Astrocyte (in vitro differentiated cells and primary cell): ENCODE measurements around the gene MED13L. TPM values are rescaled to one million over a fixed set of nuclear protein-coding genes. Genes with fewer than 3 reads are reported as not detected.
"Not testable (repeated sequence)": the region's sequence is repeated elsewhere in the genome, so short reads cannot be mapped to it uniquely, and the experiment has no call there.

Experiments used
- DNase-seq: peaks from one replicate; pipeline ENCODE4 v3.0.0-alpha.2; 2010; ENCODE audit warnings: low read depth
- FAIRE-seq: peaks from 2 replicates; lab custom pipeline; 2011; peaks lifted over from hg19 to GRCh38; lab: Jason Lieb, UNC
- H2AFZ ChIP-seq: 2 replicates; pipeline ENCODE4 v1.6.0; 2012; ENCODE audit warnings: low read depth, low read length, inconsistent platforms
- H3K27ac ChIP-seq: 2 replicates; pipeline ENCODE4 v1.5.1; 2011; ENCODE audit warnings: low read depth, low read length, inconsistent platforms
- H3K27me3 ChIP-seq: 2 replicates; pipeline ENCODE4 v1.6.0; 2011; ENCODE audit warnings: low read length, inconsistent platforms; ENCODE audit not compliant: insufficient read depth
- H3K36me3 ChIP-seq: 2 replicates; pipeline ENCODE4 v1.5.1; 2011; ENCODE audit warnings: low read length, inconsistent platforms; ENCODE audit not compliant: insufficient read depth
- H3K4me1 ChIP-seq: 2 replicates; pipeline ENCODE4 v1.5.1; 2011; ENCODE audit warnings: low read length, inconsistent platforms; ENCODE audit not compliant: insufficient read depth
- H3K4me2 ChIP-seq: 2 replicates; pipeline ENCODE4 v1.6.0; 2012; ENCODE audit warnings: low read length, inconsistent platforms
- H3K4me3 ChIP-seq: 2 replicates; pipeline ENCODE4 v1.5.1; 2011; ENCODE audit warnings: low read depth, mild to moderate bottlenecking, low read length, inconsistent platforms; ENCODE audit not compliant: insufficient read depth
- H3K79me2 ChIP-seq: 2 replicates; pipeline ENCODE4 v1.6.0; 2012; ENCODE audit warnings: mild to moderate bottlenecking, low read length, inconsistent platforms; ENCODE audit not compliant: insufficient read depth
- H3K9ac ChIP-seq: 2 replicates; pipeline ENCODE4 v1.6.0; 2012; ENCODE audit warnings: mild to moderate bottlenecking, low read length, inconsistent platforms
- H3K9me3 ChIP-seq: 2 replicates; pipeline ENCODE4 v1.5.1; 2012; ENCODE audit warnings: low read depth, mild to moderate bottlenecking, low read length, inconsistent platforms; ENCODE audit not compliant: insufficient read depth
- H4K20me1 ChIP-seq: 2 replicates; pipeline ENCODE4 v1.6.0; 2012; ENCODE audit warnings: low read length, inconsistent platforms; ENCODE audit not compliant: insufficient read depth
- H3K27ac Mint-ChIP-seq: one replicate; pipeline ENCODE4 v1.8.0; 2021; ENCODE audit warnings: mild to moderate bottlenecking, mixed read lengths; ENCODE audit not compliant: unreplicated experiment
- H3K27me3 Mint-ChIP-seq: one replicate; pipeline ENCODE4 v1.8.0; 2021; ENCODE audit warnings: low read depth, mixed read lengths; ENCODE audit not compliant: unreplicated experiment
- H3K36me3 Mint-ChIP-seq: one replicate; pipeline ENCODE4 v1.8.0; 2021; ENCODE audit warnings: low read depth, mixed read lengths; ENCODE audit not compliant: unreplicated experiment
- H3K4me1 Mint-ChIP-seq: one replicate; pipeline ENCODE4 v1.8.0; 2021; ENCODE audit warnings: low read depth, mixed read lengths; ENCODE audit not compliant: unreplicated experiment
- H3K4me3 Mint-ChIP-seq: one replicate; pipeline ENCODE4 v1.8.0; 2021; ENCODE audit warnings: mild to moderate bottlenecking, moderate library complexity, mixed read lengths; ENCODE audit not compliant: unreplicated experiment
- H3K9me3 Mint-ChIP-seq: one replicate; pipeline ENCODE4 v1.8.0; 2021; ENCODE audit warnings: mild to moderate bottlenecking, mixed read lengths; ENCODE audit not compliant: unreplicated experiment
- EZH2 ChIP-seq: IDR thresholded peaks from 2 replicates; pipeline ENCODE4 v1.6.1; 2012; ENCODE audit warnings: mild to moderate bottlenecking, low read length, inconsistent platforms; ENCODE audit not compliant: insufficient read depth
- total RNA-seq: library from RNA; stranded (reverse); gene quantifications from 2 replicates; pipeline ENCODE4 v1.2.1, GENCODE V29; 2021
- TF ChIP-seq, protein P1 (sequence below): IDR thresholded peaks from 2 replicates; pipeline ENCODE4 v1.5.1; 2011; ENCODE audit warnings: low read depth, mild to moderate bottlenecking, inconsistent platforms, low read length, moderate library complexity; ENCODE audit not compliant: insufficient read depth

MED13L gene
- total RNA-seq, 1 donor from 2014 or later, result 153 TPM

DNA sequence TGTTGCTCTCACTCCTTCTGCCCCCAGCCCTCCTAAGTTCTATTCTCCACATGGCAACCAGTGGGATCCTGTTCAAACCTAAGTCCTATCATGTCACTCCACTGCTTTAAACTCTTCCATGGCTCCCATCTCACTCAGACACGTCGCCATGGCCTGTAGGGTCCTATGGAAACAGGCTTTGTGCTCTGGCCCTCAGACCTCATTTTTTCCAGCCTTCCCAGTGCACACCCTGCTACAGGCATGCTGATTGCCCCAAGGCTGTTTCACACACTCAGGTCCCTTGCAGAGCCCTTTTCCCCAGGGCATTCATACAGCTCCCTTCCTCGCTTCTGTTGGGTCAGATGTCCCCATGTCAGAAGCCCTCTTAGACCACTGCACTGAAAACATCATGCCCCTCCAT is 11.2 kb upstream of the MED13L start:
- Mint-ChIP-seq H3K4me1 (no peaks in the 10 kb centered on the region), H3K36me3 (no peaks in the 10 kb centered on the region), H3K27ac (no peak overlapping the region), H3K4me3 (no peak overlapping the region), H3K9me3 (no peaks in the 10 kb centered on the region), H3K27me3 (no peaks in the 10 kb centered on the region)
- Histone ChIP-seq H3K36me3 (no peaks in the 10 kb centered on the region), H3K4me1 (no peaks in the 10 kb centered on the region), H3K9me3 (no peaks in the 10 kb centered on the region), H2AFZ (no peak overlapping the region), H3K27ac (no peak overlapping the region), H3K79me2 (no peaks in the 10 kb centered on the region), H3K27me3 (no peaks in the 10 kb centered on the region), H3K4me2 (no peak overlapping the region), H3K9ac (no peak overlapping the region), H4K20me1 (no peaks in the 10 kb centered on the region), H3K4me3 (no peak overlapping the region)
- FAIRE-seq, result no peak
- TF ChIP-seq, protein P1, sequence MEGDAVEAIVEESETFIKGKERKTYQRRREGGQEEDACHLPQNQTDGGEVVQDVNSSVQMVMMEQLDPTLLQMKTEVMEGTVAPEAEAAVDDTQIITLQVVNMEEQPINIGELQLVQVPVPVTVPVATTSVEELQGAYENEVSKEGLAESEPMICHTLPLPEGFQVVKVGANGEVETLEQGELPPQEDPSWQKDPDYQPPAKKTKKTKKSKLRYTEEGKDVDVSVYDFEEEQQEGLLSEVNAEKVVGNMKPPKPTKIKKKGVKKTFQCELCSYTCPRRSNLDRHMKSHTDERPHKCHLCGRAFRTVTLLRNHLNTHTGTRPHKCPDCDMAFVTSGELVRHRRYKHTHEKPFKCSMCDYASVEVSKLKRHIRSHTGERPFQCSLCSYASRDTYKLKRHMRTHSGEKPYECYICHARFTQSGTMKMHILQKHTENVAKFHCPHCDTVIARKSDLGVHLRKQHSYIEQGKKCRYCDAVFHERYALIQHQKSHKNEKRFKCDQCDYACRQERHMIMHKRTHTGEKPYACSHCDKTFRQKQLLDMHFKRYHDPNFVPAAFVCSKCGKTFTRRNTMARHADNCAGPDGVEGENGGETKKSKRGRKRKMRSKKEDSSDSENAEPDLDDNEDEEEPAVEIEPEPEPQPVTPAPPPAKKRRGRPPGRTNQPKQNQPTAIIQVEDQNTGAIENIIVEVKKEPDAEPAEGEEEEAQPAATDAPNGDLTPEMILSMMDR, result no peak
- TF ChIP-seq EZH2, result no peak
- DNase-seq, result no peak

DNA sequence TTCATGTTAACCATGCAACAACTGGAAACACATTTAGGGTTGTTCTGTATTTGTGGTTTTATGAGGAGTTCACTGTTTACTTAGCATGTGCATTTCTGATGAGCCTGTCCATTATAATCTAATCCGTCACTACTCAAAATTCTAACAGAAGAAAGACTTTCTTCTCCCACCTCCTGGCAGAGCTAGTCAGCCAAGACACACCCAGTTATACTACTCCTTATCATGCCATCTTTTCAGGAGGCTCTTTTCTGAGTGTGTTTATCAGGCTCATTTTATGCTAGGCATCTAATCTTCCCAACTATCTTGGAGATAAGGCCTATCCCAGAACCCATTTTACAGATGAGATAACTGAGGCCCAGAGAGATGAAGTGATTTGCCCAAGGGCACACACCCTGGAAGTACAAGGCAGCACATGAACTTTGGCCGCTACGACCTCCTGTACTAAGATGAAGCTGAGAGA is 10.4 kb upstream of the MED13L start:
- H3K9me3 ChIP-seq, result no peaks in the 10 kb centered on the region
- no peak for FAIRE-seq
- no peaks in the 10 kb centered on the region for H3K79me2 ChIP-seq

DNA sequence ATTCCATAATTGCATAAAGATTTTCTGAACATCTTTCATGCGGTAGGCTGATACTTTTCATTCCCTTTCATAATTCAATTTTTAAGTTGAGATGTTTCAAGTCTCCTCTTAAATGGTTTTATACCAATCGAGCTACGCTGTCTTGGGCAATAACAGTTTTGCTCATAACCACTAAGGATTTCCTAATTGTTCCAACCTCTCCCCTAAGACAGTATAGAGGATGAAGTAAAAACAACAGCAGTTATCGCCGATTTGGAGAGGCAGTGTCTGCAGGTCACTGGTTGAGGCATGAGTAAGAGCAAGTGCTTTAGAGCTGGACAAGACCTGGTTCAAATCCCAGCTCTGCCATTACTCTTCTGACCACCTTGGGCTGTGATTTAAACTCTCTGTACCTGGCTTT is 6.9 kb upstream of the MED13L start:
- TF ChIP-seq EZH2, result no peak
- TF ChIP-seq, protein P1, result no peak
- Histone ChIP-seq H3K9me3 (no peaks in the 10 kb centered on the region), H3K27me3 (no peaks in the 10 kb centered on the region), H4K20me1 (no peaks in the 10 kb centered on the region), H3K79me2 (no peaks in the 10 kb centered on the region), H3K36me3 (no peaks in the 10 kb centered on the region), H2AFZ (no peak overlapping the region), H3K9ac (no peak overlapping the region), H3K27ac (no peak overlapping the region), H3K4me1 (peaks cover 3% of the 10 kb centered on the region), H3K4me2 (no peak overlapping the region), H3K4me3 (no peak overlapping the region)
- no peak overlapping the region for H3K27ac Mint-ChIP-seq
- FAIRE-seq (no peak), DNase-seq (no peak)
- H3K9me3 Mint-ChIP-seq, result no peaks in the 10 kb centered on the region
- no peaks in the 10 kb centered on the region for H3K36me3 Mint-ChIP-seq
- H3K27me3 Mint-ChIP-seq, result no peaks in the 10 kb centered on the region
- peaks cover 4% of the 10 kb centered on the region for H3K4me1 Mint-ChIP-seq
- no peak overlapping the region for H3K4me3 Mint-ChIP-seq

More for the DNA sequence above, 10.4 kb upstream of the MED13L start:
- Mint-ChIP-seq H3K36me3 (no peaks in the 10 kb centered on the region), H3K4me3 (no peak overlapping the region), H3K27me3 (no peaks in the 10 kb centered on the region), H3K4me1 (no peaks in the 10 kb centered on the region), H3K27ac (no peak overlapping the region), H3K9me3 (no peaks in the 10 kb centered on the region)
- H4K20me1 ChIP-seq, result no peaks in the 10 kb centered on the region
- no peak overlapping the region for H2AFZ ChIP-seq
- no peaks in the 10 kb centered on the region for H3K27me3 ChIP-seq
- H3K27ac ChIP-seq, result no peak overlapping the region
- no peak for TF ChIP-seq EZH2
- H3K36me3 ChIP-seq, result no peaks in the 10 kb centered on the region
- no peak for DNase-seq
- H3K9ac ChIP-seq, result no peak overlapping the region
- H3K4me1 ChIP-seq, result no peaks in the 10 kb centered on the region
- H3K4me3 ChIP-seq, result no peak overlapping the region
- H3K4me2 ChIP-seq, result no peak overlapping the region

DNA sequence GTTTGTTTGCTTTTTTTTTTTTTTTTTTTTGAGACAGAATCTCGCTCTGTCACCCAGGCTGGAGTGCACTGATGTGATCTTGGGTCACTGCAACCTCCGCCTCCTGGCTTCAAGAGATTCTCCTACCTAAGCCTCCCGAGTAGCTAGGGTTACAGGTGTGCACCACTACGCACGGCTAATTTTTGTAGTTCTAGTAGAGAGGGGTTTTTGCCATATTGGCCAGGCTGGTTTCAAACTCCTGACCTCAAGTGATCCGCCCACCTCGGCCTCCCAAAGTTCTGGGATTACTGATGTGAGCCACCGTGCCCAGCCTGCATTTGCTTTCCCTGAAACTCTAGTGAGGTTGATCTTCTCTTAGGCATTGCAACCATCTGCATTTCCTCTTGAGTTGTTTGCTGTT is 6.4 kb upstream of the MED13L start:
- H3K9me3 Mint-ChIP-seq, H3K9me3 ChIP-seq, H3K36me3 ChIP-seq, H3K27ac Mint-ChIP-seq, H3K4me1 Mint-ChIP-seq, H3K4me1 ChIP-seq, H3K79me2 ChIP-seq, H3K36me3 Mint-ChIP-seq, H3K4me2 ChIP-seq, H3K27ac ChIP-seq, H3K9ac ChIP-seq, DNase-seq, FAIRE-seq, H3K4me3 Mint-ChIP-seq, H4K20me1 ChIP-seq, H3K4me3 ChIP-seq, H2AFZ ChIP-seq, H3K27me3 ChIP-seq, H3K27me3 Mint-ChIP-seq: not testable (repeated sequence)
